Measurements from ENCODE around the gene SNRNP27. TPM values are rescaled to one million over a fixed set of nuclear protein-coding genes. Genes with fewer than 3 reads are reported as not detected.
"Not testable (repeated sequence)": the region's sequence is repeated elsewhere in the genome, so short reads cannot be mapped to it uniquely, and the experiment has no call there.

SNRNP27 gene
- total RNA-seq, 4 donors from 2014 or later: 109 to 161 (median 130) TPM

DNA sequence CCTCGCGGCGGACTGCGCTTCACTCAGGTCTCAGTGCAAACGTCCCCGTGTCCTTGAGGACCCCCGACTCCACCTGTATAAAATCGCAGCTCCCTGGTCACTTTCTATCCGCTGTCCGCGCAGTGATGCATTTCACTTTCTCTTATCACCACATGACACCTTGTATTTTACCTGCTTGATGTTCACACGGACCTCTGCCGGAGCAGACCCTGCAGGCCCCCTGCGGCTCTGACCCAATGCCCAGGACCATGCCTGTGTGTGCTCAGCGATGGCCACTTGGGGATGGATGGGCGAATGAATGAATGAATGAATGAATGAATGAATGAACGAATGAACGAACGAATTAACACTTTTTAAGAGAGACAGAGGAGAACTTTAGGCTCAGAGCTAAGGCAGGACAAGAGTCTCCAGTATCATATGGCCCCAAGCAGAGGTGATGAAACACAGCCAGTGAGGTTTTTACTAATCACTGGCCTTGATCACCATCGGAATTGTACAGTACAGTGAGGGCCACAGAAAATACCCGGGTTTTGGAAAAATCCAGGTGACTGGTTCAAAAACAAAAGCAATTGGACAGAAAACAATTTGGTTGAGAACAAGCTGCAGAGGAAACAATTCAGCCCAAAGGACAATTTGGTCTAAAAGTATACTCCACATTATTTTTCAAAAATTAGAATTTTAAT, 55.3 kb downstream of the SNRNP27 start:
- in situ Hi-C loops (cut with MboI; ENCODE audit: low sequenced_read_pairs in 4 of 4): no loop called here
- ATAC-seq (no peak), DNase-seq (no peak)
- TF ChIP-seq, protein P1, sequence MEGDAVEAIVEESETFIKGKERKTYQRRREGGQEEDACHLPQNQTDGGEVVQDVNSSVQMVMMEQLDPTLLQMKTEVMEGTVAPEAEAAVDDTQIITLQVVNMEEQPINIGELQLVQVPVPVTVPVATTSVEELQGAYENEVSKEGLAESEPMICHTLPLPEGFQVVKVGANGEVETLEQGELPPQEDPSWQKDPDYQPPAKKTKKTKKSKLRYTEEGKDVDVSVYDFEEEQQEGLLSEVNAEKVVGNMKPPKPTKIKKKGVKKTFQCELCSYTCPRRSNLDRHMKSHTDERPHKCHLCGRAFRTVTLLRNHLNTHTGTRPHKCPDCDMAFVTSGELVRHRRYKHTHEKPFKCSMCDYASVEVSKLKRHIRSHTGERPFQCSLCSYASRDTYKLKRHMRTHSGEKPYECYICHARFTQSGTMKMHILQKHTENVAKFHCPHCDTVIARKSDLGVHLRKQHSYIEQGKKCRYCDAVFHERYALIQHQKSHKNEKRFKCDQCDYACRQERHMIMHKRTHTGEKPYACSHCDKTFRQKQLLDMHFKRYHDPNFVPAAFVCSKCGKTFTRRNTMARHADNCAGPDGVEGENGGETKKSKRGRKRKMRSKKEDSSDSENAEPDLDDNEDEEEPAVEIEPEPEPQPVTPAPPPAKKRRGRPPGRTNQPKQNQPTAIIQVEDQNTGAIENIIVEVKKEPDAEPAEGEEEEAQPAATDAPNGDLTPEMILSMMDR (IDR thresholded peaks at IDR 0.05 in 4 of 5, conservative IDR thresholded peaks at IDR 0.05 in 1 of 5): no peak
- no peak for TF ChIP-seq POLR2A (IDR thresholded peaks at IDR 0.05)
- intact Hi-C loops (cut with DNase I; ENCODE audit: low total_unique reads): no loop called here
- no peaks in the 10 kb centered on the region for H3K9me3 ChIP-seq
- no peak overlapping the region for H3K4me3 ChIP-seq
- H3K27me3 ChIP-seq: no peaks in the 10 kb centered on the region
- no peaks in the 10 kb centered on the region for H3K36me3 ChIP-seq
- no peak overlapping the region for H3K27ac ChIP-seq
- H3K4me1 ChIP-seq: no peaks in the 10 kb centered on the region

DNA sequence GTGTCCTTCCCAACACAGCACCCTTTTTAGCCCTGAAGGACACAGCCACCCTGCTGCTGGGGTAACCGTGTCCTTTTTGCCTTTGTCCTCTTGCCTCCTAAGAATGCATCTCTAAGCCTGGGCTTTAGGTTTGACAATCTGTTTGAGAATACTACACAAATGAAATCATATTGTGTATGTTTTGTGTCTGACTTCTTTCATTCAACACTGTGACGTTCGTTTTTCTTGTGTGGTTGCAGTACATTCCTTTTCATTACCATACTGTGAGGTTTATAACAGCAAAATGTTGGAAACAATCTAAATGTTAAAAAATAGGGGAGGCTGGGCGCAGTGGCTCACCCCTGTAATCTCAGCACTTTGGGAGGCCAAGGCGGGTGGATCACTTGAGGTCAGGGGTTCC, 56.5 kb downstream of the SNRNP27 start:
- intact Hi-C loops (cut with DNase I; ENCODE audit: low total_unique reads): no loop called here
- H3K4me1 ChIP-seq: no peaks in the 10 kb centered on the region
- in situ Hi-C loops (cut with MboI; ENCODE audit: low sequenced_read_pairs in 4 of 4): no loop called here
- H3K36me3 ChIP-seq: no peaks in the 10 kb centered on the region
- H3K27me3 ChIP-seq: no peaks in the 10 kb centered on the region
- no peak for DNase-seq
- no peaks in the 10 kb centered on the region for H3K9me3 ChIP-seq
- no peak overlapping the region for H3K4me3 ChIP-seq
- ATAC-seq: no peak
- H3K27ac ChIP-seq: no peak overlapping the region
- TF ChIP-seq, protein P1 (IDR thresholded peaks at IDR 0.05 in 4 of 5, conservative IDR thresholded peaks at IDR 0.05 in 1 of 5): no peak
- no peak for TF ChIP-seq POLR2A (IDR thresholded peaks at IDR 0.05)

DNA sequence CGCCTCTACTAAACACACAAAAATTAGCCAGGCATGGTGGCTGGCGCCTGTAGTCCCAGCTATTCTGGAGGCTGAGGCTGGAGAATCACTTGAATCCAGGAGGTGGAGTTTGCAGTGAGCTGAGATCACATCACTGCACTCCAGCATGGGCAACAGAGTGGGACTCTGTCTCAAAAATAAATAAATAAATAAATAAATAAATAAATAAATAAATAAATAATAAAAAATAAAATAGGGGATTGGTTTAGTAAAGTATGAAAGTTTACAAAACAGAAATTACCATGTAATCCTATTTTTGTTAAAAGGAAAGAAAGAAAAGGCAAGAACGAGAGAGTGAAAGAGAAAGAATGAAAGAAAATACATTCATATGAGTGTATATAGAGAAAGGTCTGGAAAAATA, 56.9 kb downstream of the SNRNP27 start:
- intact Hi-C loops (cut with DNase I; ENCODE audit: low total_unique reads); H3K4me1 ChIP-seq; H3K36me3 ChIP-seq; ATAC-seq; H3K9me3 ChIP-seq; H3K27ac ChIP-seq; DNase-seq; in situ Hi-C loops (cut with MboI; ENCODE audit: low sequenced_read_pairs in 4 of 4); H3K4me3 ChIP-seq; H3K27me3 ChIP-seq: not testable (repeated sequence)

DNA sequence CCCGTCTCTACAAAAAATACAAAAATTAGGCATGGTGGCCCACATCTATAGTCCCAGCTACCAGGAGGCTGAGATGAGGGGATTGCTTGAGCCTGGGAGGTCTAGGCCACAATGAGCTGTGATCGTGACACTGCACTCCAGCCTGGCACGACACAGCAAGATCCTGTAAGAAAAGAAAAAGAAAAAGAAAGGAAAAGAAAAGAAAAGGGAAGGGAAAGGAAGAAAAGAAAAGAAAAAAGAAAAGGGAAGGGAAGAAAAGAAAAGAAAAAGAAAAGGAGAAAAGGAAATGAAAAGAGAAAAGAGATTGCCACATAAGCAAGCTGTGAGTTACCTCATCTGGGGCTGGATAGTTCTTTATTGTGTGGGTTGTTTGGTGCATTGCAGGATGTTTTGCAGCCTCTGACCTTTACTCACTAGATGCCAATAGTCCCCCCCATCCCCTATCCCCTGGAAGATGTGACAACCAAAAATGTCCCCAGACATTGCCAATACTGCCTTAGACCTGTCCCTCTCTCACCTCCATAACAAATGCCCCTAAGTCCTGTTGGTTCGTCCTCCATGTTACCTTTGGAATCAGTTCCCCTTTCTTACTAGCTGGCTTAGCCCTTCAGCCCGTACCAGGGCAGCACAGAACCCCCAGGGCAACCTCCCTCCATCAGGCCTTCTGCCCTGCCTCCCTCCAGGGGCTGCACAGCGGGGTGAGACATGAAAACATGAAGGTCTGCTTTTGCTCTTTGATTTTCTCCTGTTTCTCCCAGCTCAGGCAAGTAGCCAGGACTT, 58.8 kb downstream of the SNRNP27 start:
- Histone ChIP-seq H3K4me3 (no peak overlapping the region), H3K36me3 (no peaks in the 10 kb centered on the region), H3K9me3 (no peaks in the 10 kb centered on the region), H3K27me3 (no peaks in the 10 kb centered on the region), H3K4me1 (no peaks in the 10 kb centered on the region), H3K27ac (no peak overlapping the region)
- DNase-seq: no peak
- TF ChIP-seq, protein P1 (IDR thresholded peaks at IDR 0.05 in 4 of 5, conservative IDR thresholded peaks at IDR 0.05 in 1 of 5): no peak
- no peak for TF ChIP-seq POLR2A (IDR thresholded peaks at IDR 0.05)
- no peak for ATAC-seq
- in situ Hi-C loops (cut with MboI; ENCODE audit: low sequenced_read_pairs in 4 of 4) (no loop called here), intact Hi-C loops (cut with DNase I; ENCODE audit: low total_unique reads) (no loop called here)

DNA sequence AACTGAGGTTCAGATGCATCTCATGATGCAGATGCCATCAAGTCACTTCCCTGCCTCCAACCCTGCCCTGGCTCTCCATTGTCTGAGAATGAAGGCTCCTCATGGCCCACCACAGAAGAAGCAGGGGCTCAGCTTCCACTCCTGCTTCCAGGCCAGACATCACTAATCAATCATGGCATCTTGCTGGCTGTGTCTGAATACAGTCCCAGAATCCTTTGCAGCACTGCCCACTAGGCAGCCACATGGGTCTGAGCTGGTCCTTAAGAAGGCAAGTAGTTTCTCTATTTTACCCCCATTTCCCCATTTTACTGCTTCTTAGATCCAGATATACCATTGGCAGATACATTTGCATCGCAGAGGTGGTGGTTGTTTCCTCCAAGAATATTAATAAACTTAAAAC, 60.3 kb downstream of the SNRNP27 start:
- in situ Hi-C loops (cut with MboI; ENCODE audit: low sequenced_read_pairs in 4 of 4): no loop called here
- Histone ChIP-seq H3K27me3 (no peaks in the 10 kb centered on the region), H3K27ac (no peak overlapping the region), H3K4me1 (no peaks in the 10 kb centered on the region), H3K9me3 (no peaks in the 10 kb centered on the region), H3K4me3 (no peak overlapping the region), H3K36me3 (no peaks in the 10 kb centered on the region)
- TF ChIP-seq, protein P1 (IDR thresholded peaks at IDR 0.05 in 4 of 5, conservative IDR thresholded peaks at IDR 0.05 in 1 of 5): no peak
- no peak for TF ChIP-seq POLR2A (IDR thresholded peaks at IDR 0.05)
- DNase-seq: no peak
- no peak for ATAC-seq
- intact Hi-C loops (cut with DNase I; ENCODE audit: low total_unique reads): no loop called here

Measured in gastrocnemius medialis (tissue), 4 donors.